ENCODE measurements around the gene FRMD4A. TPM values are rescaled to one million over a fixed set of nuclear protein-coding genes. Genes with fewer than 3 reads are reported as not detected.
"Not testable (repeated sequence)": the region's sequence is repeated elsewhere in the genome, so short reads cannot be mapped to it uniquely, and the experiment has no call there.

FRMD4A gene
- total RNA-seq, 1 experiment from 2014 or later: 7.0 TPM

GRCh38 chr10:13868528-13869294, 462.0 kb downstream of the FRMD4A start:
- CTCF ChIA-PET: no interaction called here
- DNase-seq: no peak

GRCh38 chr10:13867822-13868221, 462.9 kb downstream of the FRMD4A start:
- H3K4me1 Mint-ChIP-seq (ENCODE audit: low read depth, unreplicated experiment): peaks cover 15% of the 10 kb centered on the region
- no peaks in the 10 kb centered on the region for H3K27me3 Mint-ChIP-seq (ENCODE audit: unreplicated experiment)
- DNase-seq: no peak
- no peaks in the 10 kb centered on the region for H3K9me3 Mint-ChIP-seq (ENCODE audit: low read depth, unreplicated experiment)
- intact Hi-C loops (cut with micrococcal nuclease; ENCODE audit: unreplicated experiment): no loop called here
- H3K27ac Mint-ChIP-seq (ENCODE audit: unreplicated experiment): no peak overlapping the region
- TF ChIP-seq CTCF (IDR thresholded peaks at IDR 0.05; ENCODE audit: unreplicated experiment): no peak
- no peak overlapping the region for H3K4me3 Mint-ChIP-seq (ENCODE audit: low read depth, unreplicated experiment)
- CTCF ChIA-PET: no interaction called here
- BruUV-seq (replicated peaks): no TSS peak
- H3K36me3 Mint-ChIP-seq (ENCODE audit: insufficient read depth, unreplicated experiment): peaks cover 4% of the 10 kb centered on the region

More at GRCh38 chr10:13868528-13869294, 462.0 kb downstream of the FRMD4A start:
- TF ChIP-seq CTCF (IDR thresholded peaks at IDR 0.05; ENCODE audit: unreplicated experiment): no peak
- H3K4me1 Mint-ChIP-seq (ENCODE audit: low read depth, unreplicated experiment): peaks cover 15% of the 10 kb centered on the region
- no TSS peak for BruUV-seq (replicated peaks)
- no peaks in the 10 kb centered on the region for H3K36me3 Mint-ChIP-seq (ENCODE audit: insufficient read depth, unreplicated experiment)
- intact Hi-C loops (cut with micrococcal nuclease; ENCODE audit: unreplicated experiment): no loop called here
- no peaks in the 10 kb centered on the region for H3K27me3 Mint-ChIP-seq (ENCODE audit: unreplicated experiment)
- H3K27ac Mint-ChIP-seq (ENCODE audit: unreplicated experiment): no peak overlapping the region
- H3K4me3 Mint-ChIP-seq (ENCODE audit: low read depth, unreplicated experiment): no peak overlapping the region
- no peaks in the 10 kb centered on the region for H3K9me3 Mint-ChIP-seq (ENCODE audit: low read depth, unreplicated experiment)

GRCh38 chr10:13865758-13866491, 464.8 kb downstream of the FRMD4A start:
- CTCF ChIA-PET: no interaction called here
- DNase-seq: peak; percentile 44
- peaks cover 15% of the 10 kb centered on the region for H3K4me1 Mint-ChIP-seq (ENCODE audit: low read depth, unreplicated experiment)
- no peak for TF ChIP-seq CTCF (IDR thresholded peaks at IDR 0.05; ENCODE audit: unreplicated experiment)
- no peaks in the 10 kb centered on the region for H3K9me3 Mint-ChIP-seq (ENCODE audit: low read depth, unreplicated experiment)
- H3K27me3 Mint-ChIP-seq (ENCODE audit: unreplicated experiment): no peaks in the 10 kb centered on the region
- BruUV-seq (replicated peaks): no TSS peak
- peak overlapping the region; percentile 25 for H3K27ac Mint-ChIP-seq (ENCODE audit: unreplicated experiment)
- peak overlapping the region; percentile 25 for H3K4me3 Mint-ChIP-seq (ENCODE audit: low read depth, unreplicated experiment)
- peaks cover 6% of the 10 kb centered on the region for H3K36me3 Mint-ChIP-seq (ENCODE audit: insufficient read depth, unreplicated experiment)
- intact Hi-C loops (cut with micrococcal nuclease; ENCODE audit: unreplicated experiment): no loop called here

GRCh38 chr10:13865220-13865619, 465.5 kb downstream of the FRMD4A start:
- H3K9me3 Mint-ChIP-seq (ENCODE audit: low read depth, unreplicated experiment); CTCF ChIA-PET; H3K36me3 Mint-ChIP-seq (ENCODE audit: insufficient read depth, unreplicated experiment); BruUV-seq (replicated peaks); H3K27me3 Mint-ChIP-seq (ENCODE audit: unreplicated experiment); DNase-seq; intact Hi-C loops (cut with micrococcal nuclease; ENCODE audit: unreplicated experiment); H3K4me3 Mint-ChIP-seq (ENCODE audit: low read depth, unreplicated experiment): not testable (repeated sequence)
- Mint-ChIP-seq H3K27ac (ENCODE audit: unreplicated experiment) (peak overlapping the region; percentile 25), H3K4me1 (ENCODE audit: low read depth, unreplicated experiment) (peaks cover 15% of the 10 kb centered on the region)
